GM23338 (cell line): ENCODE data around the gene GRID2. TPM values are rescaled to one million over a fixed set of nuclear protein-coding genes. Genes with fewer than 3 reads are reported as not detected.
"Not testable (repeated sequence)": the region's sequence is repeated elsewhere in the genome, so short reads cannot be mapped to it uniquely, and the experiment has no call there.

Experiments used
- ATAC-seq: fragments of 200-7000 bp; cut with Tn5 transposase; 3 replicates; pipeline ENCODE4 v1.9.1; 2020
- DNase-seq: peaks from one replicate; pipeline ENCODE4 v3.0.0-alpha.2; 2015; ENCODE audit warnings: low spot score
- H2AFZ ChIP-seq: fragments of 200-600 bp; sonication (generic); 2 replicates; pipeline ENCODE4 v1.8.0; 2016; ENCODE audit warnings: antibody characterized with exemption, mild to moderate bottlenecking, moderate library complexity
- H3F3A ChIP-seq: fragments of 200-600 bp; sonication (generic); replicated peaks from 2 replicates; pipeline ENCODE4 v1.8.0; 2017; ENCODE audit warnings: antibody characterized with exemption, mixed run types, low read depth
- H3K27ac ChIP-seq: fragments of 200-600 bp; sonication (generic); 2 replicates; pipeline ENCODE4 v1.6.1; 2016; ENCODE audit warnings: low read depth
- H3K27me3 ChIP-seq: fragments of 200-600 bp; sonication (generic); 2 replicates; pipeline ENCODE4 v1.8.0; 2016; ENCODE audit warnings: mild to moderate bottlenecking, mixed run types, moderate library complexity; ENCODE audit not compliant: insufficient read depth
- H3K36me3 ChIP-seq: fragments of 200-600 bp; sonication (generic); 2 replicates; pipeline ENCODE4 v1.8.0; 2016; ENCODE audit warnings: mild to moderate bottlenecking; ENCODE audit not compliant: insufficient read depth
- H3K4me1 ChIP-seq: fragments of 200-600 bp; sonication (generic); 2 replicates; pipeline ENCODE4 v1.8.0; 2016; ENCODE audit warnings: mild to moderate bottlenecking, moderate library complexity; ENCODE audit not compliant: insufficient read depth
- H3K4me2 ChIP-seq: fragments of 200-600 bp; sonication (generic); 2 replicates; pipeline ENCODE4 v1.7.1; 2017; ENCODE audit warnings: mixed run types
- H3K4me3 ChIP-seq: fragments of 200-600 bp; sonication (generic); 2 replicates; pipeline ENCODE4 v1.6.1; 2016; ENCODE audit warnings: mixed run types
- H3K79me2 ChIP-seq: fragments of 200-600 bp; sonication (generic); replicated peaks from 2 replicates; pipeline ENCODE4 v1.8.0; 2017; ENCODE audit warnings: mild to moderate bottlenecking; ENCODE audit not compliant: insufficient read depth
- H3K9me2 ChIP-seq: fragments of 200-600 bp; sonication (generic); 2 replicates; pipeline ENCODE4 v1.8.0; 2017; ENCODE audit not compliant: insufficient read depth
- H4K20me1 ChIP-seq: fragments of 200-600 bp; sonication (generic); replicated peaks from 2 replicates; pipeline ENCODE4 v1.8.0; 2017; ENCODE audit warnings: mild to moderate bottlenecking; ENCODE audit not compliant: insufficient read depth
- H3K27ac Mint-ChIP-seq: 2 replicates; pipeline ENCODE4 v1.8.0; 2020; ENCODE audit warnings: inconsistent platforms, mild to moderate bottlenecking, moderate library complexity, mixed read lengths
- H3K27me3 Mint-ChIP-seq: 3 replicates; pipeline ENCODE4 v1.8.0; 2022; ENCODE audit warnings: low read depth, mild to moderate bottlenecking, moderate library complexity, mixed read lengths, inconsistent platforms; ENCODE audit not compliant: insufficient read depth, poor library complexity
- H3K36me3 Mint-ChIP-seq: 3 replicates; pipeline ENCODE4 v1.8.0; 2021; ENCODE audit warnings: low read depth, mild to moderate bottlenecking, inconsistent platforms, moderate library complexity, mixed read lengths
- H3K4me1 Mint-ChIP-seq: 3 replicates; pipeline ENCODE4 v1.8.0; 2020; ENCODE audit warnings: mild to moderate bottlenecking, inconsistent platforms, mixed read lengths
- H3K4me3 Mint-ChIP-seq: 3 replicates; pipeline ENCODE4 v1.8.0; 2021; ENCODE audit warnings: moderate library complexity, mild to moderate bottlenecking, inconsistent platforms, mixed read lengths
- H3K9me3 Mint-ChIP-seq: 3 replicates; pipeline ENCODE4 v1.8.0; 2020; ENCODE audit warnings: moderate library complexity, mild to moderate bottlenecking, inconsistent platforms, mixed read lengths
- CREB1 ChIP-seq: fragments of 250-450 bp; sonication (Bioruptor Pico); IDR thresholded peaks from 2 replicates; pipeline ENCODE4 v1.5.0; 2020; ENCODE audit warnings: low read depth, mild to moderate bottlenecking, moderate library complexity
- NANOG ChIP-seq: IDR thresholded peaks from 2 replicates; pipeline ENCODE4 v1.6.1; 2016; ENCODE audit warnings: antibody characterized with exemption, borderline replicate concordance
- POLR2AphosphoS5 ChIP-seq: IDR thresholded peaks from 2 replicates; pipeline ENCODE4 v1.6.1; 2016; ENCODE audit warnings: antibody characterized with exemption, low read depth
- polyA plus RNA-seq: library from polyadenylated mRNA; unstranded; fragments of >200 nt; fragmentation: Nextera tagmentation; extraction: Ambion mirVana; gene quantifications from 2 replicates; pipeline ENCODE4 v1.2.1, GENCODE V29; 2016
- total RNA-seq: library from RNA; depleted of rRNA; stranded (reverse); fragments of >200 nt; shearing (Covaris generic); gene quantifications from 2 replicates; pipeline ENCODE4 v1.2.3, GENCODE V29; 2014
- TF ChIP-seq, protein P1 (sequence below): IDR thresholded peaks from 2 replicates; pipeline ENCODE4 v1.6.1; 2016; ENCODE audit warnings: antibody characterized with exemption
- TF ChIP-seq, protein P2 (sequence below), 2 experiments: fragments of 200-600 bp in 1 of 2; sonication (generic) in 1 of 2; conservative IDR thresholded peaks; 2 replicates each; pipeline versions ENCODE4 v1.5.1 to v1.6.1; 2016 to 2017; ENCODE audit warnings: antibody characterized with exemption in 2 of 2, low read depth in 2 of 2, mild to moderate bottlenecking in 2 of 2, moderate library complexity in 1 of 2

The GRID2 gene
- total and polyA plus RNA-seq, 2 experiments from 2014 or later: 19.9 to 65.4 TPM

GRCh38 chr4:92277057-92277881 lies 26.5 kb upstream of the GRID2 start:
- H3K27ac ChIP-seq: peak overlapping the region; percentile 93
- Mint-ChIP-seq H3K4me3 (peak overlapping the region; percentile 99; the same call in 2 of the 3 replicates), H3K27me3 (peaks cover 20% of the 10 kb centered on the region), H3K27ac (peak overlapping the region; percentile 99), H3K36me3 (peaks cover 17% of the 10 kb centered on the region), H3K4me1 (peaks cover 15% of the 10 kb centered on the region; the same call in 2 of the 3 replicates), H3K9me3 (peaks cover 19% of the 10 kb centered on the region)
- peak; percentile 45 for DNase-seq
- H2AFZ ChIP-seq, H3K27me3 ChIP-seq, H3K9me2 ChIP-seq, H4K20me1 ChIP-seq: not testable (repeated sequence)
- peak; percentile 86 for ATAC-seq
- peaks cover 12% of the 10 kb centered on the region for H3F3A ChIP-seq
- TF ChIP-seq POLR2AphosphoS5 (peak; percentile 87), NANOG (peak; percentile 89; the same call in 1 of the 2 replicates), CREB1 (CRISPR knock-in tag) (0 out of 2 replicates have a peak, but pooled peaks have one; percentile 4)
- TF ChIP-seq, protein P1, sequence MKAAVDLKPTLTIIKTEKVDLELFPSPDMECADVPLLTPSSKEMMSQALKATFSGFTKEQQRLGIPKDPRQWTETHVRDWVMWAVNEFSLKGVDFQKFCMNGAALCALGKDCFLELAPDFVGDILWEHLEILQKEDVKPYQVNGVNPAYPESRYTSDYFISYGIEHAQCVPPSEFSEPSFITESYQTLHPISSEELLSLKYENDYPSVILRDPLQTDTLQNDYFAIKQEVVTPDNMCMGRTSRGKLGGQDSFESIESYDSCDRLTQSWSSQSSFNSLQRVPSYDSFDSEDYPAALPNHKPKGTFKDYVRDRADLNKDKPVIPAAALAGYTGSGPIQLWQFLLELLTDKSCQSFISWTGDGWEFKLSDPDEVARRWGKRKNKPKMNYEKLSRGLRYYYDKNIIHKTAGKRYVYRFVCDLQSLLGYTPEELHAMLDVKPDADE: 0 out of 2 replicates have a peak, but pooled peaks have one; percentile 10
- peak overlapping the region; percentile 74 for H3K4me2 ChIP-seq
- H3K79me2 ChIP-seq: peaks cover 79% of the 10 kb centered on the region
- H3K4me1 ChIP-seq: peaks cover 28% of the 10 kb centered on the region
- H3K4me3 ChIP-seq: peak overlapping the region; percentile 91
- peaks cover 31% of the 10 kb centered on the region for H3K36me3 ChIP-seq

GRCh38 chr4:92279296-92279695 lies 24.5 kb upstream of the GRID2 start:
- peaks cover 59% of the 10 kb centered on the region for H3K79me2 ChIP-seq
- Mint-ChIP-seq H3K9me3 (peaks cover 19% of the 10 kb centered on the region), H3K36me3 (peaks cover 17% of the 10 kb centered on the region), H3K27ac (peak overlapping the region; percentile 96), H3K4me1 (peaks cover 15% of the 10 kb centered on the region; the same call in 2 of the 3 replicates), H3K27me3 (peaks cover 20% of the 10 kb centered on the region), H3K4me3 (peak overlapping the region; percentile 63)
- no peak overlapping the region for H2AFZ ChIP-seq
- H3F3A ChIP-seq: peaks cover 7% of the 10 kb centered on the region; the same call in 1 of the 2 replicates
- H3K4me2 ChIP-seq: peak overlapping the region; percentile 74
- peak; percentile 66 for TF ChIP-seq NANOG
- TF ChIP-seq POLR2AphosphoS5: peak; percentile 51
- no peak for TF ChIP-seq CREB1 (CRISPR knock-in tag)
- TF ChIP-seq, protein P2, sequence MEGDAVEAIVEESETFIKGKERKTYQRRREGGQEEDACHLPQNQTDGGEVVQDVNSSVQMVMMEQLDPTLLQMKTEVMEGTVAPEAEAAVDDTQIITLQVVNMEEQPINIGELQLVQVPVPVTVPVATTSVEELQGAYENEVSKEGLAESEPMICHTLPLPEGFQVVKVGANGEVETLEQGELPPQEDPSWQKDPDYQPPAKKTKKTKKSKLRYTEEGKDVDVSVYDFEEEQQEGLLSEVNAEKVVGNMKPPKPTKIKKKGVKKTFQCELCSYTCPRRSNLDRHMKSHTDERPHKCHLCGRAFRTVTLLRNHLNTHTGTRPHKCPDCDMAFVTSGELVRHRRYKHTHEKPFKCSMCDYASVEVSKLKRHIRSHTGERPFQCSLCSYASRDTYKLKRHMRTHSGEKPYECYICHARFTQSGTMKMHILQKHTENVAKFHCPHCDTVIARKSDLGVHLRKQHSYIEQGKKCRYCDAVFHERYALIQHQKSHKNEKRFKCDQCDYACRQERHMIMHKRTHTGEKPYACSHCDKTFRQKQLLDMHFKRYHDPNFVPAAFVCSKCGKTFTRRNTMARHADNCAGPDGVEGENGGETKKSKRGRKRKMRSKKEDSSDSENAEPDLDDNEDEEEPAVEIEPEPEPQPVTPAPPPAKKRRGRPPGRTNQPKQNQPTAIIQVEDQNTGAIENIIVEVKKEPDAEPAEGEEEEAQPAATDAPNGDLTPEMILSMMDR (conservative IDR thresholded peaks at IDR 0.05; ENCODE audit: low read depth in 2 of 2): no peak
- peak overlapping the region; percentile 88 for H3K27ac ChIP-seq
- H3K27me3 ChIP-seq: no peaks in the 10 kb centered on the region
- H3K9me2 ChIP-seq: no peaks in the 10 kb centered on the region
- peak overlapping the region; percentile 91 for H3K4me3 ChIP-seq
- H3K36me3 ChIP-seq: peaks cover 12% of the 10 kb centered on the region
- H4K20me1 ChIP-seq: no peaks in the 10 kb centered on the region
- ATAC-seq (peak; percentile 46; the same call in 2 of the 3 replicates), DNase-seq (peak; percentile 47)
- peaks cover 28% of the 10 kb centered on the region for H3K4me1 ChIP-seq
